Measurements from ENCODE around the gene NTN1.

Gene NTN1

GRCh38 chr17:9211133-9211765 is 189.9 kb downstream of the NTN1 start:
- no peaks in the 10 kb centered on the region for H3K9me2 ChIP-seq (replicated peaks; ENCODE audit: control insufficient read depth, low read length)
- H3K4me2 ChIP-seq (ENCODE audit: low read length) = no peak overlapping the region
- H3K4me1 ChIP-seq (ENCODE audit: control insufficient read depth, low read length) = no peaks in the 10 kb centered on the region
- peaks cover 11% of the 10 kb centered on the region for H3K9me3 ChIP-seq (ENCODE audit: control insufficient read depth, insufficient read depth, low read length)
- H3K4me3 ChIP-seq (ENCODE audit: low read length) = no peak overlapping the region
- no peaks in the 10 kb centered on the region for H3K79me2 ChIP-seq (ENCODE audit: control insufficient read depth, low read length)
- H4K20me1 ChIP-seq (ENCODE audit: control insufficient read depth, insufficient read depth, low read depth, low read length) = no peaks in the 10 kb centered on the region
- H3K27me3 ChIP-seq (ENCODE audit: control insufficient read depth, low read length) = no peaks in the 10 kb centered on the region
- H3K27ac ChIP-seq (ENCODE audit: low read depth, low read length) = no peak overlapping the region
- TF ChIP-seq EZH2phosphoT487 (IDR thresholded peaks at IDR 0.05; ENCODE audit: borderline replicate concordance, low read length) (no peak), CTCF (IDR thresholded peaks at IDR 0.05; ENCODE audit: low read depth, low read length, poor library complexity, severe bottlenecking) (no peak)
- H3K36me3 ChIP-seq (ENCODE audit: control insufficient read depth, low read length) = no peaks in the 10 kb centered on the region
- H3F3A ChIP-seq (ENCODE audit: control insufficient read depth, insufficient read depth) = no peaks in the 10 kb centered on the region

- H3K9me3 ChIP-seq (ENCODE audit: control insufficient read depth, insufficient read depth, low read length) = peaks cover 14% of the 10 kb centered on the region
- no peaks in the 10 kb centered on the region for H3F3A ChIP-seq (ENCODE audit: control insufficient read depth, insufficient read depth)
- no peaks in the 10 kb centered on the region for H3K36me3 ChIP-seq (ENCODE audit: control insufficient read depth, low read length)
- no peaks in the 10 kb centered on the region for H4K20me1 ChIP-seq (ENCODE audit: control insufficient read depth, insufficient read depth, low read depth, low read length)
- H3K4me2 ChIP-seq (ENCODE audit: low read length) = no peak overlapping the region
- TF ChIP-seq CTCF (IDR thresholded peaks at IDR 0.05; ENCODE audit: low read depth, low read length, poor library complexity, severe bottlenecking) = no peak
- TF ChIP-seq EZH2phosphoT487 (IDR thresholded peaks at IDR 0.05; ENCODE audit: borderline replicate concordance, low read length) = no peak
- H3K27ac ChIP-seq (ENCODE audit: low read depth, low read length) = no peak overlapping the region
- no peaks in the 10 kb centered on the region for H3K9me2 ChIP-seq (replicated peaks; ENCODE audit: control insufficient read depth, low read length)
- no peaks in the 10 kb centered on the region for H3K4me1 ChIP-seq (ENCODE audit: control insufficient read depth, low read length)
- H3K4me3 ChIP-seq (ENCODE audit: low read length) = no peak overlapping the region
- no peaks in the 10 kb centered on the region for H3K27me3 ChIP-seq (ENCODE audit: control insufficient read depth, low read length)
- H3K79me2 ChIP-seq (ENCODE audit: control insufficient read depth, low read length) = no peaks in the 10 kb centered on the region
Observed at GRCh38 chr17:9212376-9213302, 191.3 kb downstream of the NTN1 start.

DNA sequence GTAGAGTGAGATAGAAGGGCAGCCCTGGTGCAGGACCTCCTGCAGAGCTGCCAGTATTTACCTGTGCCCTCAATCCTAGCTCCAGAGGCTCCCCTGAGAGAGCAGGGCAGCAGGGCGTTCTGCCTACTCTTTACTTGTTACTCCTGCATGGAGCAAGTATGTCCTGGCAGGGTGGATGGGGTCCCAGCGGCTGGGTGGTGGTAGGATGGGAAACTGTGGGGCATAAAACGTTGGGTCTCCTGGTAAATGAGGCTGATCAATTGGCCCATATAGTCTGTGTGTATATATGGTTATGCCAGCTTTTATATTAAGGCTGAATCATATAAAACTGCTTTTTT is 192.0 kb downstream of the NTN1 start:
- no peaks in the 10 kb centered on the region for H3K4me1 ChIP-seq (ENCODE audit: control insufficient read depth, low read length)
- TF ChIP-seq EZH2phosphoT487 (IDR thresholded peaks at IDR 0.05; ENCODE audit: borderline replicate concordance, low read length) = no peak
- no peak for TF ChIP-seq CTCF (IDR thresholded peaks at IDR 0.05; ENCODE audit: low read depth, low read length, poor library complexity, severe bottlenecking)
- no peak overlapping the region for H3K4me2 ChIP-seq (ENCODE audit: low read length)
- no peaks in the 10 kb centered on the region for H3K9me2 ChIP-seq (replicated peaks; ENCODE audit: control insufficient read depth, low read length)
- no peaks in the 10 kb centered on the region for H3K36me3 ChIP-seq (ENCODE audit: control insufficient read depth, low read length)
- no peak overlapping the region for H3K27ac ChIP-seq (ENCODE audit: low read depth, low read length)
- no peaks in the 10 kb centered on the region for H3K79me2 ChIP-seq (ENCODE audit: control insufficient read depth, low read length)
- H3K27me3 ChIP-seq (ENCODE audit: control insufficient read depth, low read length) = no peaks in the 10 kb centered on the region
- no peaks in the 10 kb centered on the region for H3F3A ChIP-seq (ENCODE audit: control insufficient read depth, insufficient read depth)
- H3K4me3 ChIP-seq (ENCODE audit: low read length) = no peak overlapping the region
- no peaks in the 10 kb centered on the region for H4K20me1 ChIP-seq (ENCODE audit: control insufficient read depth, insufficient read depth, low read depth, low read length)
- H3K9me3 ChIP-seq (ENCODE audit: control insufficient read depth, insufficient read depth, low read length) = peaks cover 14% of the 10 kb centered on the region

All from DOHH2 (cell line).